GM19043 (cell line): ENCODE data around the gene ATRN.

Experiments used
- ATAC-seq: cut with Tn5 transposase; IDR thresholded peaks from one replicate; pipeline ENCODE4 v1.9.1; 2021; ENCODE audit warnings: low read depth; ENCODE audit not compliant: unreplicated experiment

ATRN gene

GRCh38 chr20:3652676-3653596, 182.1 kb downstream of the ATRN start:
- ATAC-seq: no peak

GRCh38 chr20:3653921-3654320, 183.1 kb downstream of the ATRN start:
- ATAC-seq: no peak

GRCh38 chr20:3654326-3655130, 183.7 kb downstream of the ATRN start:
- no peak for ATAC-seq

- ATAC-seq: no peak
These were observed 184.2 kb downstream of the ATRN start for GRCh38 chr20:3655131-3655405.

GRCh38 chr20:3658019-3658715, 187.3 kb downstream of the ATRN start:
- no peak for ATAC-seq

- peak; percentile 96 for ATAC-seq
These were observed 188.1 kb downstream of the ATRN start for GRCh38 chr20:3658716-3659491.

- ATAC-seq: no peak
These were observed 188.9 kb downstream of the ATRN start for GRCh38 chr20:3659492-3660261.

- ATAC-seq: no peak
These were observed 189.6 kb downstream of the ATRN start for GRCh38 chr20:3660262-3661059.

GRCh38 chr20:3661060-3661813, 190.4 kb downstream of the ATRN start:
- ATAC-seq: no peak

GRCh38 chr20:3661814-3662665, 191.2 kb downstream of the ATRN start:
- ATAC-seq: no peak

- no peak for ATAC-seq
These were observed 192.3 kb downstream of the ATRN start, which contains the start of gene GFRA4 for GRCh38 chr20:3663031-3663701. TSS of gene GFRA4 (minus strand) at chr20:3663399. CDS start at chr20:3663399, 0 bp downstream.

- no peak for ATAC-seq
These were observed 193.0 kb downstream of the ATRN start for GRCh38 chr20:3663858-3664257.

GRCh38 chr20:3667434-3668037, 196.7 kb downstream of the ATRN start:
- ATAC-seq: no peak

- no peak for ATAC-seq
These were observed 199.0 kb downstream of the ATRN start for GRCh38 chr20:3669710-3670367.

GRCh38 chr20:3670511-3670910, 199.7 kb downstream of the ATRN start:
- no peak for ATAC-seq

- ATAC-seq: no peak
These were observed 200.1 kb downstream of the ATRN start for GRCh38 chr20:3670945-3671344.
